ENCODE results near the gene HMGN5. TPM values are rescaled to one million over a fixed set of nuclear protein-coding genes. Genes with fewer than 3 reads are reported as not detected.

Gene HMGN5
- polyA plus RNA-seq (2012; ENCODE audit: insufficient read depth, insufficient read length, low read depth), result 3.5 TPM

GRCh38 chrX:81201671-81202455 is at the start of gene HMGN5, which contains the start of gene SH3BGRL:
Gene HMGN5 (minus strand): TSS chrX:81201913. CDS start chrX:81121549, 80,364 bp downstream.
Gene SH3BGRL (plus strand): TSS chrX:81202102. CDS start chrX:81202201, 99 bp downstream.
- no peaks in the 10 kb centered on the region for H3K9me3 ChIP-seq
- no peak for TF ChIP-seq CTCF (IDR thresholded peaks at IDR 0.05; ENCODE audit: low read depth, low read length)
- peak; percentile 75 for DNase-seq
- H3K36me3 ChIP-seq, result no peaks in the 10 kb centered on the region
- no peaks in the 10 kb centered on the region for H3K27me3 ChIP-seq
- no peaks in the 10 kb centered on the region for H3K4me1 ChIP-seq
- H3K4me3 ChIP-seq (ENCODE audit: low read depth, low read length), result peak within 1 kb of the TSS; percentile 80

- Histone ChIP-seq H3K4me3 (ENCODE audit: low read depth, low read length) (no peak overlapping the region), H3K9me3 (no peaks in the 10 kb centered on the region), H3K27me3 (no peaks in the 10 kb centered on the region), H3K4me1 (no peaks in the 10 kb centered on the region), H3K36me3 (no peaks in the 10 kb centered on the region)
- DNase-seq, result no peak
- TF ChIP-seq CTCF (IDR thresholded peaks at IDR 0.05; ENCODE audit: low read depth, low read length), result no peak
Measured at GRCh38 chrX:81241753-81242152, 40.0 kb upstream of the HMGN5 start.

GRCh38 chrX:81240701-81241331 is 39.1 kb upstream of the HMGN5 start:
- Histone ChIP-seq H3K27me3 (no peaks in the 10 kb centered on the region), H3K9me3 (no peaks in the 10 kb centered on the region), H3K4me1 (no peaks in the 10 kb centered on the region), H3K36me3 (no peaks in the 10 kb centered on the region), H3K4me3 (ENCODE audit: low read depth, low read length) (no peak overlapping the region)
- no peak for DNase-seq
- no peak for TF ChIP-seq CTCF (IDR thresholded peaks at IDR 0.05; ENCODE audit: low read depth, low read length)

- no peak for DNase-seq
- Histone ChIP-seq H3K4me1 (no peaks in the 10 kb centered on the region), H3K9me3 (no peaks in the 10 kb centered on the region), H3K27me3 (no peaks in the 10 kb centered on the region), H3K36me3 (no peaks in the 10 kb centered on the region), H3K4me3 (ENCODE audit: low read depth, low read length) (no peak overlapping the region)
- TF ChIP-seq CTCF (IDR thresholded peaks at IDR 0.05; ENCODE audit: low read depth, low read length), result no peak
Measured at GRCh38 chrX:81238166-81238565, 36.5 kb upstream of the HMGN5 start.

GRCh38 chrX:81237516-81237915 is 35.8 kb upstream of the HMGN5 start:
- no peaks in the 10 kb centered on the region for H3K9me3 ChIP-seq
- no peaks in the 10 kb centered on the region for H3K36me3 ChIP-seq
- no peak for TF ChIP-seq CTCF (IDR thresholded peaks at IDR 0.05; ENCODE audit: low read depth, low read length)
- no peak for DNase-seq
- H3K4me3 ChIP-seq (ENCODE audit: low read depth, low read length), result no peak overlapping the region
- H3K27me3 ChIP-seq, result no peaks in the 10 kb centered on the region
- no peaks in the 10 kb centered on the region for H3K4me1 ChIP-seq

- DNase-seq, result no peak
Measured at GRCh38 chrX:81232218-81232617, 30.5 kb upstream of the HMGN5 start.

More at GRCh38 chrX:81232218-81232617, 30.5 kb upstream of the HMGN5 start:
- TF ChIP-seq CTCF (IDR thresholded peaks at IDR 0.05; ENCODE audit: low read depth, low read length), result no peak
- H3K9me3 ChIP-seq, result no peaks in the 10 kb centered on the region
- no peaks in the 10 kb centered on the region for H3K36me3 ChIP-seq
- H3K4me3 ChIP-seq (ENCODE audit: low read depth, low read length), result no peak overlapping the region
- H3K4me1 ChIP-seq, result no peaks in the 10 kb centered on the region
- no peaks in the 10 kb centered on the region for H3K27me3 ChIP-seq
